NOMO-1 (cell line): Measurements from ENCODE around the gene SRC.
A peak's percentile ranks its signal among the peaks of the same experiment; 100 is the strongest.

Experiments used
- DNase-seq, 2 experiments: peaks; one replicate each; lab custom pipeline; 2025; ENCODE audit not compliant: unreplicated experiment in 2 of 2; lab: John Stamatoyannopoulos, UW

Gene SRC

DNA sequence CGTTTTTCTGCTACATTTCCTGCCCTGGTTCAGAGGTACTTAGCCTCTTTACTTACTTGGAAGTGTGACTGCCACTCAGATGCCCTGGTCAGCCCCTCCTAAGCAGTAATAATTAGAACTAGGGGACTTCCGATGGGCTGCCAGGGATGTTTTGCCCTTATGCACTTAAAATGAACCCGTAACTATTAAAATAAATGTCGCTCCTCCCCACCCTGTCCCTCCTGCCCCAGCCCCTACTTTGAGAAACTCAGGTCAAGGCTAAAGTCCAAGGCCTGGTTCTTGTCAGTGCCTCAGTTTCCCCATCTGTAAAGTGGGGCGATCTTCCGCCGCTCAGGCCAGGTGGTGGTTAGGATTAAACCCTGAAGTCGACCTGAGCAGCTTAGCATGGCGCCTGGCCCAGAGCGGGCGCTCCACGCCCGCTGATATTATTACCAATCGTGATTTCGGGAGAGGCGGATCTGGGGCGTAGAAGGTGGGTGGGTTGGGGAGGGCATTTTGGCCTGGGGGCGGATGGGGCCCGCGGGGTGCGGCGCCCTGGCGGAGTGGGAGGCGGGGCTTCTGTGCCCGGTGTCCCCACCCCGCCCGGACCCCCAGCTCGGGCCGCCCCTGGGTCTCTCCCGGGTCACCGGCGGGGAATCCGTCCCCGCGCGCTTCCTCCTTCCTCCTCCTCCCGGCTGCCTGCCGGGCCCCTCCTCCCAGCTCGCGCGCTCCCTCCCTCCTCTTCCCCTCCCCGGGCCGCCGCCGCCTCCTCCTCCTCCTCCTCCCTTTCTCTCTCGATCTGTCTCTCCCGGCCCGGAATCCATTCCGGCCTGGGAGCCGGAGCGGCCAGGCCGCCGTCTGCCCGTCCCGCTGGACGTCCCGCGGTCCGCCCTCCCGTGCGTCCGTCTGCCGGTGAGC is at the start of gene SRC:
Gene SRC (plus strand): TSS at position 802 of the 897 bp plus-strand sequence. CDS start 38,014 bp downstream, outside the sequence.
- DNase-seq = peak; percentile 33 to 73

DNA sequence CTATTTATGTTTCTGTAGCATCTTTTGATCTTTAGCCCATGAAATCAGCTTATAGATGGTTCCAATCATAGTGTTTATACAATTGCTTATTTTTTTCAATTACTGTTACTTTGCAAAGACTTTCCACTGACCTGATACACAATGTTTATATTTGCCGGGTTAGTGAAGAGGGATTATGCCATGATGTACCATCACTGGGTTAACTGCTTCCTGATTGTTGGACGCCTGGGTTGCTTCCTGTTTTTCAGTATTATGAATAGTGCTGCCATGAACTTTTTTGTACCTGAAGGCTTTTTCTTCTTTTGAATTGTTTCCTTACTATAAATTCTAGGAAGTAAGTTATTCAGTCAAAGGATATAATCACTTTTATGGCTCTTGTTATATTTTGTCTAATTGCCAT is 49.6 kb upstream of the SRC start:
- peak in 1 of 2 experiments; percentile 62 for DNase-seq

DNA sequence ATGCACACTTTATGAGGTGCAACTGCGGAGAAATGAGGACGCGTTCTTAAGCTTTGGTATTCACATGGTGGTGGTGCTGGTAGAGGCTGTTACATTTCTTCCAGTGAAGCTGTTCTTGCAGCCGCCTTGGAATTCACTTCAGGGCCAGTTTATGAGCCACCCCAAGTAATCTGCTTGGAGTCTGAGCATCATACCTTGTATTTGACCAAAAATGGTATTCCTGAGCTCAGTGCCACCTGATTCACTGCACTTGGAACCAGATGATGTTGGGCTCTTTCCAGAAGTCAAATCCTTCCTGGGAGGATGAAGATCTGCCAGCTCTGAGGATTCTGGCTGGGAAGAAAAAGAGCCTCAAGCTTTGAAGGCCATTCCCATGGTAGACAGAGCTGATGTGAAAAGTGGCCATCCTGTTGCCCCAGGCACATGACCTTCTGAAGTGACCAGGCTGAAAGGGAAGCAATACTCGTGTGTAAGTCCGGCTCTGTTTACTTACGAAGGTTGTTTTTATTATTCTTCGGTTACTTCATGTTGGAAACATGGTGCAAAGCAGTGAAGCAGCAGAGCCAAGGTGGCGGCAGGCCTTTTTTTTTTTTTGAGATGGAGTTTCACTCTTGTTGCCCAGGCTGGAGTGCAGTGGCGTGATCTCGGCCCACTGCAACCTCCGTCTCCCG is 48.7 kb upstream of the SRC start:
- DNase-seq = no peak

DNA sequence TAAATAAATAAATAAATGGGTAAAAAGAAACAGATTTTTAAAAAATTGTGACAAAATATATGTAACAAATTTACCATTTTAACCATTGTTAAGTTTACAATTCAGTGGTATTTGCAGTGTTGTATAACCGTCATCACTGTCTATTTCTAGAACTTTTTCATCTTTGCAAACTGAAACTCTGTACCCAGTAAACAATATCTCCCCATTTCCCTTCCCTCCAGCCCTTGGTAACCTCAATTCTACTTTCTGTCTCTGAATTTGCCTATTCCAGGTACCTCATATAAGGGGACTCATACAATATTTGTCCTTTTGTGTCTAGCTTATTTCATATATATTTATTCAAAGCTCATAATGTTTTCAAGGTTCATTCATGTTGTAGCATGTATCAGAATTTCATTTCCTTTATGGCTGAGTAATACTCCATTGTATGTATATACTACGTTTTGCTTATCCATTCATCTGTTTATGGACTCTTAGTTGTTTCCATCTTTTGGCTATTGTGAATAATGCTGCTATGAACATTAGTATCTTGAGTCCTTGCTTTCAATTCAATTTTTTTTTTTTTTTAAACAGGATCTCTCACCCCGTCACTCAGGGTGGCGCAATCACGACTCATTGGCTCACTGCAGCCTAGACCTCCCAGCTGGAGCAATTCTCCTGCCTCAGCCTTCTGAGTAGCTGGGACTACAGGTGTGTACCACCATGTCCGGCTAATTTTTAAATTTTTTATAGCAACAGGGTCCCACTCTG is 47.6 kb upstream of the SRC start:
- peak in 1 of 2 experiments; percentile 41 for DNase-seq

DNA sequence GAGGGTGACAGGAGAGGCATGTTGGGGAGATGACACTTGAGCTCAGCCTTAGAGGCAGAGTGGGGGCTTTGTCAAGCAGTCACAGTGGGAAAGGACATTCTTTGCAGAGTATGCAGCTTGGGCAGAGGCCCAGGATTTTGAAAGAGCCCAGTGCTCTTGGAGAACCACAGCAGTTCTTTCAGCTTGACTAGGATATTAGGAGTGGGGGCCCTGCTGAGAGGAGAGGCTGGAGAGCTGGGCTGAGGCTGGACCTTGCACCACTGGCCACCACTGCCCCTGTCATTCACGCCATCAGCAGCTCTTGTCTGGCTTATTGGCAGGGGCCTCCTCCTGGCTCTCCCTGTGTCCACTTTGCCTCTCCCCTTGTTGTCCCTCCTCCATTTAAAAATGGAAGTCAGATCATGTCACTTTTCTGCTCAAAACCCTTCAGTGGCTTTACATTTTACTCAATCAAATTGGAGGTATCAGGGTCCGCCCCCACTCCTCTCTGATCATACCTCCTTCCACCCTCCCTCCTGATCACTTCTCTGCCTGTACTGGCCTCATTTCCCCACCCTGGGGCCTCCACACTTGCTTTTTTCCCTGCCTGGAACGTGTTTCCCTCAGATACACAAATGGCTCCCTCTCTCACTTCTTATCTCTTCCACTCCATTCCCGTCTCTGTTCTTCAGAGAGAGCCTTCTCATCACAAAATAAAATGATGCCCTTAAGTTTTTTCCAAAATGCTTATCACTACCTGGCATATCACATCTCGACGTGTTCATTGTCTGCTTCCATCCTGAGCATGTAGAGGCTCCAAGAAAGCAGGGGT is 46.0 kb upstream of the SRC start:
- no peak for DNase-seq

DNA sequence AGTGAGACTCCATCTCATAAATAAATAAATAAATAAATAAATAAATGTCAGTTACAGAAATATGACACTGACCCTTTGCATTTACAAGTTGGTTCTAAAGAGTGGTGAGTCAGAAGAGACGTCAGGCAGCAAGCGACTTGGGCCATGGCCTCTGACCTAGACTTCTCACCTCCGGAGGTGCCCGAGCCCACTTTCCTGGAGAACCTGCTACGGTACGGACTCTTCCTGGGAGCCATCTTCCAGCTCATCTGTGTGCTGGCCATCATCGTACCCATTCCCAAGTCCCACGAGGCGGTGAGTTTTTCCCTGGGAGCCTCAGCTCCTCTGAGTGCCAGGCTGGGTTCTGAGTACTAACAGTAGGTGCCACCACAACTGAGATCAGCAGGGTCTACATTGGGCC is 44.8 kb upstream of the SRC start:
- no peak for DNase-seq

DNA sequence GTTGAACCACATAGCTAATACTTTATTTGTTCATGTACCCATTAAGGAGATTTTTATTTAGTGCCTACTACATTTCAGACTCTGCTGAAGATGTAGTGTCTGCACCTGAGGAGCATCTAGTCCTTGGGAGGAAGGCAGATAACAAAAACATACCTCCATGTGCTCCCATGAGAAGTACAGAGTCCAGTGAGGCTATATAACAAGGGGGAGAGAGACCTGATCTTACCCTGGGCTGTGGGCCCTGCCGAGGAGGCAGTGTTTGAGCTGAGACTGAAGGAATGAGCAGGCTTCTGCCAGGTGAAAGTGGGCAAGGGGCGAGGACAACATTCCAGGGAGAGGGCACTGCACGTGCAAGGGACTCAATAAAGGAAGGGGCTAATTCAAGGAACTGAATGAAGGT is 44.4 kb upstream of the SRC start:
- DNase-seq = no peak

DNA sequence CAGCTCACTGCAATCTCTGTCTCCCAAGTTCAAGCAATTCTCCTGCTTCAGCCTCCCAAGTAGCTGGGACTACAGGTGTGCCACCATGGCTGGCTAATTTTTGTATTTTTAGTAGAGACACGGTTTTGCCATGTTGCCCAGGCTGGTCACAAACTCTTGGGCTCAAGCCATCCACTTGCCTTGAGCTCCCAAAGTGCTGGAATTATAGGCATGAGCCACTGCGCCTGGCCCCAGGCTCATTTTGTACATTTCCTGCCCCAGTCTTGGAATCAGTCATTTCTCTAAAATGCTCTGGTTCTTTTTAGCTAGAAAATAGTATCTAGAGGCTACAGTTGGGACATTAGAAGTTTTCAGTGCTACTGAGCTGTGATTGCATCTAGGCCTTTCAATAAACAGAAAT is 43.0 kb upstream of the SRC start:
- no peak for DNase-seq

DNA sequence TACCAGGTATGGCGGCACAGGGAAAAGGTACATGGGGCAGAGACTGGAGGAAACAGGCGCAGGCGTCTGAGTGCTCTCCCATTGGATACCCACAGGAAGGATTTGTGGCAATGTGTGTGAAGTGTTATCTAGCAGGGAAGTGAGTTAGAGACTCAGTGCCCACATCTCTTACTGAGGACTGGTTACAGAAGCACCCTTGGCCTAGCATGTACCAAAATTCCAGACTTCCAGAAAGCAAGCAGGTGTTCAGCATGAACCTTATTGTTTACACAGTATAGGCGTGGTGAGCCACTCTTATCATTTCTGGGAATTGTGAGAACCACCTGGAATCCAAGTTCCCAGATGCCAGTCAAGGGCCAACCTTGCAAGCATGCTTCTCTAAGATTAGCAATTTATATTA is 42.3 kb upstream of the SRC start:
- DNase-seq = no peak

DNA sequence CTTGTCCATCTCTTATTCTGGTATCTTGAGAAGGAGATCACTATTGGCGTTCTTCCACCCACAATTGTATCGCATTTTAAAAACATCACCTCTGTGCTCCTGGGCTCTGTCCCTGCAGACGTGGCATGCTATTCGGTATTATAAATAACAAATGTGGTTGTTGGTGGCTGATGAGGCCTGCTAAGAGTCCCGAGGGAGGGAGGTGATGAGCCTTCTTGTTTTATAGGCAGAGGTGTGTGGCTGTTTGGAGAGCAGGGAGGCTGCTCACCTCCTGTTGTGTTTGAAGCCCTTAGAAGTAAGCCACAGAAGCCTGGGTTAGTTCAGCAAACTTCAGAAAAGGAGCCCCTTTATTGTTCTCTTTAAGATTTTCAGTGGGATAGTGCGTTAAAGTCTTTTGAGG is 40.9 kb upstream of the SRC start:
- no peak for DNase-seq

DNA sequence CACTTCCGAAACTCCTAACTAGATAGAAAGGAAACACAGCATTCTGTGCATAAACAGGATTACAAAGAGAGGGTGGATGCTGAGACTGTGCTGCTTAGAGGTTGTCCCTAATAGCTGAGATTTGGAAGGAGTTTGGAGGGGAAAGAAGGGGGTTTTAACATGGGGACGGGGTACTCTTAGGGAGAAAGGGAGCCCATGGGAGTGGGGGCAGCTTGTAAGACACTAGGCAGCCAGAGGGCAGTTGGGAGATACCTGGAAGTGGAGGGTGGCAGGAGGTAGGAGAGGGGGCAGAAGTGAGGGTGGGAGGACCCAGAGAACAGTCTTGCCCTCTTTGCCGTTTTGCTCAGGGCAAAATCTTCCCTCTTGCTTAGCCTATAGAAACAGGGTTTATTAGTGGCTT is 40.1 kb upstream of the SRC start:
- no peak for DNase-seq

DNA sequence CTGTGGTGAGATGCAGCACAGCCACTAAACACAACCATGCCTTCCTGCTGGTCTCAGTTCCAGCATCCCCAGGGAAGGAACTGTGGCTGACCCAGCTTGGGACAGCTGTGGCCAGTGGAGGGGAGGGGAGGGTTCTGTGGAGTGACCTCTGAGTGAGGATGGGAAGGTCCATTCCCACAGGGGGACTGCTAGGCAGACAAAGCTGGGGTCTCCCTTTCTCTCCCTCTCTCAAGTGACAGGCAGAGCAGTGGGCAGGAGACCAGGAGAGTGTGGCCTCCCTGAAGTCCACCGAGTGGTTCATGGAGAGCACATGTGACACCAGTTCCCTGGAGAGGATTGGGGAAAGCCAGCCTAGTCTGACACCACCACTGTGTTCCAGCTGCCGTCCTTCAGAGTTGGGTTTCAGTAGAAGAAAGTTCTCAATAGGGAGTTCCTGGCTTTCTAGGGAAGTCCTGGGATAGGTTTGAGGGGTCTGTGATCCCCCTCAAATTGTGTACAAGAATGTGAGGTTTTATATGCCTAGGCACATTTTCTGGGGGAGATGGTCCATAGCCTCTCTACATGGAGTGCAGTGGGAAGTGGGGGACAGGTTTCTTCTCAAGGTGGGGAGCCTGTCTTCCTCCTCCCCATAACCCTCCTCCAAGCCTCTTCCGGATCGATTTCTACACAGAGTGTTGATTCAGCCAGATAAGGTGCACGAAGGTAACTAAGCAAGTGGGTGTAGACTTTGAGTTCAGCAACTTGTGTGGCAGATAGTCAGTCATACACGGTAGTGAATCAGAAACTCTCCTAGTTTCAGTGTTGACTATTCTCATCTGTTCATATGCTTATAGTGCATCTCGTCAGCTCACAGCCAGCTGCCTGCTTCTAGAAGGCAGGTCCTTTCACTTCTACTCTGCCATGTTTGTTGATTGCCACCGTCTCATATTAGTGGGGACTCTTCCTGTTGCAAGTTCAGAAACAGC is 37.6 kb upstream of the SRC start:
- no peak for DNase-seq

DNA sequence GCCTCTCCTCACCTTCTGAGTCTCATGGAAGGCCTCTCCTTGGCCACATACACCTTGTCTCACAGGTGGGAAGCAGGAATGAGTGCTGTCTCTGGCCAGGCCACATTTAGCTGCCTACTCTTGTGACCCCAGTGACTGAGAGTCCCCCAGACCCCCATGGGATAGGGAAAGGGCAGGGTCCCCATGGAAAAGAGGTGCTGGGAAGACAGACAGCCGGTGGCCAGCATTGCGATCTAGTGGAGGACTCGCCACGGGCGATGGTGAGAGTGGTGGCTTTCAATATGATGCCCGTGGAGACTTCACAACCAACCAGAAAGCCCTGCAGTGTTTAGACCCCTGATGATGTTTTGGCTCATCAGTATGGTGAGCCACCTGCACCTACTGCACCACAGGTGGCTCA is 36.6 kb upstream of the SRC start:
- DNase-seq = no peak

DNA sequence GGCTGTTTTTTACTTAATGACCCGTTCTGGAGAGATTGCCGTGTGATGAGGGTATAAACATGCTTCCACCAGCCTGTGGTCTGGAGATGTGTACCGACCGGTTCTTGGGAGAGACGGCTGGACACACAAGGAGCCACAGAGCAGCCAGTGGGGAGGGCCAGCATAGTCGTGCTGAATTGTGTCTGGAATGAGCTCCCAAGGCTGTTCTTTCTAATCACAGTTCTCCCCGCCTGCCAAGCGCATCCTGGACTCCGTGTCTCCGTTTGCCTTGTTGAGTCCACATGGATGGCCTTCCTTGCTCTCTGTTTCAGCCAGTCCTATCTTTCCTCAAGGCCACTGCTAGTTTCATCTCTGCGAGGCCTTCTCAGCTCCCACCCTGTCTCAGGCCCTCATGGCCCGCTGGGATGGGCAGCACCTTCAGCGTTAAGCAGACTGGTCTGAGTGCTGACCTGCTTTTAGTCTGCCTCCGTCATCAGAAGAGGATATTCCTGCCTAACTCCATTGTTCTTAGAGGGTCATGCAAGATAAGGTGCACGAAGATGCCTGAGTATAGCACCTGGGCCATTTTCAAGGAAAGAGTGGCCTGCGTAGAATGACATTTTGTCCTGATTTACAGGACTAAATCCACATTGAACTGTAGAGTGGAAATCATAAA is 35.9 kb upstream of the SRC start:
- DNase-seq = no peak

DNA sequence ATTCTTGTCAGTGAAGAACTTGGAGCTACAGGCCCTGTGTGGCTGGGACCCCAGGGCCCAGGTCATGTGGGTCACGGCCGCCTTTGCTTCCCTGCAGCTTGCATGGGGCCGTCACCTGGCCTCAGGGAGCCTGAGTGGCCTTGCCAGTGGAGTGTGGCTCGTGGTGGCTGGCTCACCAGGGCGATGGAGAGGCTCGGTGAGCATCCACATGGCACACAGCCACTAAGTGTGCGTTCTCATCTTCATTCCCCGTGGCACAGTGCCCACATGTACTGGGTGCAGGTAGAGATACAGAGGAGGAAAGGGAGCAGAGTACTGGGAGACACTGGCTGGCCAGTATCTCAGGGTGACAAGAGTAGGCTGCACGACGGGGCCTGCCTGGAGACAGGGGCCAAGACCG is 35.0 kb upstream of the SRC start:
- no peak for DNase-seq

DNA sequence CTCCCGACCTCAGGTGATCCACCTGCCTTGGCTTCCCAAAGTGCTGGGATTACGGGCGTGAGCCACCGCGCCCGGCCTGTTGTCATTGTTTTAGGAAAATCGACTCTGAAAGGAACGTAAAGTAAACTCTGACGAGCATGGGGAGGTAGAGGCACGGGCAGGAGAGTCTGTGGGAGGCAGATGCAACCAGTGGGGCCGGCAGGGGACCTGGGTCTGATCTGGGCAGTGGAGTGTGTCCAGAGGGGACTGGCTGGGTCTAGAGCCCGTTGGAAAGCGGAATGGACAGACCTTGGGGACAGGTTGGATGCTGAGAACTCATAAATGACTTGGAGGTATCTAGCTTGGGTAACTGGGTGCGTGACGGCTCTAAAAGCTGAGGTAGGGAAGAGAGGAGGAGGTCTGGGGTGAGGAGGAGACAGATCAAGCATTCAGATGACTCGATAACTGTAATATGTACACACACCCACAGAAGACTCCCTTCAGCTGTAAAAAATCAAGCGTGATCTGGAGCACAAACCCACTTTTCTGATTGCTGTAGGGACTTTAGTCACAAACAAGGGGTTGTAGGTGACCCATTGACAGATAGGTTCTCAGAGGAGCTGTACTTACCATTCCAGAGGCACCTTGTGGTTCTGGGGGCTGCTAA is 34.1 kb upstream of the SRC start:
- no peak for DNase-seq

DNA sequence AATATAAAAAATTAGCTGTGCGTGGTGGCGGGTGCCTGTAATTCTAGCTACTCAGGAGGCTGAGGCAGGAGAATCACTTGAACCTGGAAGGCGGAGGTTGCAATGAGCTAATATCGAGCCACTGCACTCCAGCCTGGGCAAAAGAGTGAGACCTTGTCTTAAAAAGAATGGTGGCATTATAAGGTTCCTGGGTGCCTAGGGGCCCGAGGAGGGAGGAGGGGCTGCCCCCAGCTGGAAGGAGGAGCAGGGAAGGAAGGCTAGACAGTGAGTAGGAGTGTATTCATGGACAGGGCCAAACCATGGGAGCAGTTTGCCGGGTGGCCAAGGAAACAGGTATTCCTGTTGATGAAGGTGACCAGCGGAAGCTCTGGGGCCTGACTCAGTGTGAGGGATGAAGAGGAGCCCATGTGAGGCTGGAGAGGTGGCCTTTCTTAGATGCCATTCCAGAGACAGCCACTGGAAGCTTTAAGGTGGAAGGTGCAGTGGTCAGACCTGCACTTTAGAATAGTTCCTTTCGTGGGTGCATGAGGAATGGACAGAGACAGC is 32.3 kb upstream of the SRC start:
- DNase-seq = no peak

DNA sequence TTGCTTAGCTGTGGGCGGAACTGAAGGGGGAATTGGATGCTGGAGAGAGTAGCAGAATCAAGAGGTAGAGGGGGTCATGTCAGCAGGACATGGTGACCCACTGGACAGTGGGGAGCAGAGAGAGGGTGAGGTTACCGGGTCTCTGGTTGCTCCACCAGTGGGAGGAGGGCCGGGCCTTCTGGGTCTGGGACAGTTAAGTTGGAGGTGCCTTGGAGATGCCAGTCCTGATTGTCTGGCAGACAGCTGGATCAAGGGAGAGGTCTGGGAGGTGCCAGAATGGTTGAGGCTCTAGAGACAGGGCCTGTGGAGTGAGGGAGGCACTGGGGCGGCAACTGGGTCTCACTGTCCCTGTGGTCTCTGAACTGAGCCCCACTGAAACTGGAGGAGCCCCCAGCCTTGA is 31.8 kb upstream of the SRC start:
- DNase-seq = no peak
